ENCODE data around the gene KCNJ16.

Gene KCNJ16

DNA sequence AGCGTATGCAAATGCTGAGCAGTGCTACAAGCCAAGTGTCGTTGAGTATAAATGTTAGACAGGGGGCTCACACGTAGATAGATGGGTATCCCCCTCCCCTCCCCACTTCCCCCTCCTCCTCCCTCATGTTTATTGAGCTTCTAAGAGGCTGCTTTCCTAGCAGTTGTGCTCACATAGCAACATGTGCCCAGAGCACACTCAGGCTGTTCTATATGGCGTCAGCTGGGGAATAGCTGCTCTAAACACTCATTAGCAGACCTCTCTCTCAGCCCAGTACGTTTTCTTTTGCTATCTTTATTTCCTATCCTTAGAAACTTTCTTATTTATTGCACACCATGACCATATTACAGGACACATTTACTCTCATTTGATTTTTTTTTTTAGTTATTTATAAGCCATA lies 96.1 kb downstream of the KCNJ16 start:
- no peak overlapping the region for H3K27ac ChIP-seq (ENCODE audit: low read depth, low read length)
- 0 out of 2 replicates have a peak, but pooled peaks cover 2% of the 10 kb centered on the region for H3K9me3 ChIP-seq (ENCODE audit: control insufficient read depth, insufficient read depth, low read depth, low read length)
- H3K36me3 ChIP-seq (ENCODE audit: control insufficient read depth, insufficient read depth, low read length): no peaks in the 10 kb centered on the region
- no peak overlapping the region for H3K9ac ChIP-seq (ENCODE audit: low read length)
- peaks cover 8% of the 10 kb centered on the region; the same call in 1 of the 2 replicates for H3K4me1 ChIP-seq (ENCODE audit: control insufficient read depth, insufficient read depth, low read length)
- no peak overlapping the region for H3K4me3 ChIP-seq (ENCODE audit: low read depth, low read length)
- H3K27me3 ChIP-seq (ENCODE audit: control insufficient read depth, insufficient read depth, low read length): peaks cover 65% of the 10 kb centered on the region

DNA sequence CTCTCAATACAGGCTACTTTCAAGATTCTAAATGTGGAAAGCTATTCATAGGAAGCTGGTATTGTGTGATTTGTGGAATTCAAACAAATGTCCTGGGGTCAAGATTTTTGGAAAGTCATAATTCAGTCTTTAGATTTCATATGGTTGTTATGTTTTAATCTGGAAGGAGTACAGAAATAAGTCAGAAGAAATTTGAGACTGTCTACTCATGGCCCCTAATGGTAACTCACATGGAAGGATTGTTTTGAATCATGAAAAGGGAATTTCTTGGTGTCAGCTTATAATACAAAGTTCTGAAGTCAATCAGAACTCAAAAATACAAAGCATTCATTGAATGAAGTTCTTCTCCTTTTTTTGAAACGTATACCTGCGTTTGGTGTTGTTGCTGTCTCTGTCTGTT lies 97.4 kb downstream of the KCNJ16 start:
- Histone ChIP-seq H3K4me3 (ENCODE audit: low read depth, low read length) (no peak overlapping the region), H3K27me3 (ENCODE audit: control insufficient read depth, insufficient read depth, low read length) (peaks cover 63% of the 10 kb centered on the region), H3K36me3 (ENCODE audit: control insufficient read depth, insufficient read depth, low read length) (no peaks in the 10 kb centered on the region), H3K27ac (ENCODE audit: low read depth, low read length) (no peak overlapping the region), H3K4me1 (ENCODE audit: control insufficient read depth, insufficient read depth, low read length) (peaks cover 8% of the 10 kb centered on the region; the same call in 1 of the 2 replicates), H3K9ac (ENCODE audit: low read length) (no peak overlapping the region), H3K9me3 (ENCODE audit: control insufficient read depth, insufficient read depth, low read depth, low read length) (0 out of 2 replicates have a peak, but pooled peaks cover 2% of the 10 kb centered on the region)

GRCh38 chr17:70172923-70173322 lies 97.9 kb downstream of the KCNJ16 start:
- H3K27ac ChIP-seq (ENCODE audit: low read depth, low read length): no peak overlapping the region
- H3K27me3 ChIP-seq (ENCODE audit: control insufficient read depth, insufficient read depth, low read length): peaks cover 58% of the 10 kb centered on the region
- no peak overlapping the region for H3K4me3 ChIP-seq (ENCODE audit: low read depth, low read length)
- H3K9ac ChIP-seq (ENCODE audit: low read length): no peak overlapping the region
- 0 out of 2 replicates have a peak, but pooled peaks cover 2% of the 10 kb centered on the region for H3K9me3 ChIP-seq (ENCODE audit: control insufficient read depth, insufficient read depth, low read depth, low read length)
- H3K36me3 ChIP-seq (ENCODE audit: control insufficient read depth, insufficient read depth, low read length): no peaks in the 10 kb centered on the region
- H3K4me1 ChIP-seq (ENCODE audit: control insufficient read depth, insufficient read depth, low read length): peaks cover 5% of the 10 kb centered on the region; the same call in 1 of the 2 replicates

DNA sequence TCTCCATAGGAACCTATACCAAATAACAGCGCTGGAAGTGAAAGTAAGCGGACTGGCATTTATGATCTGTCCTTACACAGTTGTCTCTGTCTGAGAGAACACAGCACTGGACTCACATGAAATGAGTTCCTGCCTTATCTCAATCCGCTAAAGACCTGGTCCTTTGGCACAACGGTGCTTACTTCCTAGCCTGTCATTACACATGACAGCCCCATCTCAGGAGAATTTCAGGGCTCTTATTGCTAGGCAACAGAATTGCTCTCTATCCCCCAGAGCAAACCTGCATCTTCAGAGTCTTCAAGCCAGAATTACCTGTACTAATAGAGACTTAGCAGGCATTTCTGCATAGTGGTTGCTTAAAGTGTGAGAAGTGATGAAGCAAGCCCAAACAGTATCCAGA lies 98.7 kb downstream of the KCNJ16 start:
- H3K27ac ChIP-seq (ENCODE audit: low read depth, low read length): no peak overlapping the region
- peaks cover 4% of the 10 kb centered on the region; the same call in 1 of the 2 replicates for H3K4me1 ChIP-seq (ENCODE audit: control insufficient read depth, insufficient read depth, low read length)
- no peak overlapping the region for H3K4me3 ChIP-seq (ENCODE audit: low read depth, low read length)
- H3K9ac ChIP-seq (ENCODE audit: low read length): no peak overlapping the region
- 0 out of 2 replicates have a peak, but pooled peaks cover 2% of the 10 kb centered on the region for H3K9me3 ChIP-seq (ENCODE audit: control insufficient read depth, insufficient read depth, low read depth, low read length)
- no peaks in the 10 kb centered on the region for H3K36me3 ChIP-seq (ENCODE audit: control insufficient read depth, insufficient read depth, low read length)
- H3K27me3 ChIP-seq (ENCODE audit: control insufficient read depth, insufficient read depth, low read length): peaks cover 51% of the 10 kb centered on the region

DNA sequence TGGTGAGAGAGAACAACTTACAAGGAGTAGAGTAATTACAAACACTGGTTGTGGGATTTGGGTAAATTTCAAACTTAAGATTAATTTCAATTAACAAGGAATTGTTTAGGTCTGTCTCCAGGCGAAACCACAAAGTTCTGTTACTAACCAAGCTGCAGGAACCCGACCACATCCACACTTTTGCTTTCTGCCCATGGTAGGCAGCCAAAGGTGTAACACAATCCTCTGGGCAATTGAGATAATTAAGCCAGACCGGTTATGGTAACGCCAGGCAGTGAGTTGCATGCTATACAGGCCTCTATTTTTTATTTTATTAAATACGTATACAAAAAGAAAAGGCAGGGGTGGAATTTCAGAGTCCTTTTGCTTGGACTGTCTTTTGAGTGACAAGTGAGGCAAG lies 106.4 kb downstream of the KCNJ16 start:
- Histone ChIP-seq H3K27ac (ENCODE audit: low read depth, low read length) (no peak overlapping the region), H3K9me3 (ENCODE audit: control insufficient read depth, insufficient read depth, low read depth, low read length) (no peaks in the 10 kb centered on the region), H3K36me3 (ENCODE audit: control insufficient read depth, insufficient read depth, low read length) (no peaks in the 10 kb centered on the region), H3K27me3 (ENCODE audit: control insufficient read depth, insufficient read depth, low read length) (no peaks in the 10 kb centered on the region), H3K4me1 (ENCODE audit: control insufficient read depth, insufficient read depth, low read length) (no peaks in the 10 kb centered on the region), H3K9ac (ENCODE audit: low read length) (no peak overlapping the region), H3K4me3 (ENCODE audit: low read depth, low read length) (no peak overlapping the region)

DNA sequence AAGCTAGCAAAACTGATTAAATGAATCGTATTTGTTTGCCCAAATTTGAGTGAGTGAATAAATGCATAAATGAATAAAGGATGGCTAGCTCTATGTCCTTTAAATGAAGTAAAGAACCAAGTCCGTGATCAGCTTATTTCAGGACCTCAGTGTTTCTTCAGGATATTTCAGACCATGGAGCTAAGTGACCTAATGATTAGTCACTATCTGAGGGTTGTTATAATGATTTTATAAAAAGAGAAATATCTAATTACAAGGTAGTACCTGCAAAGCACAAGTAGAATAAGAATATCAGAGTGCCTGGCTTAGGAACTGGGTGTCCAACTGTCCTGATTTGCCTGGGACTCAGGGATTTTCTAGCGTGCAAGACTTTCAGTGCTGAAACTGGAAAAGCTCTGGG lies 106.8 kb downstream of the KCNJ16 start:
- H3K27ac ChIP-seq (ENCODE audit: low read depth, low read length): no peak overlapping the region
- no peak overlapping the region for H3K9ac ChIP-seq (ENCODE audit: low read length)
- H3K9me3 ChIP-seq (ENCODE audit: control insufficient read depth, insufficient read depth, low read depth, low read length): no peaks in the 10 kb centered on the region
- H3K4me1 ChIP-seq (ENCODE audit: control insufficient read depth, insufficient read depth, low read length): no peaks in the 10 kb centered on the region
- H3K27me3 ChIP-seq (ENCODE audit: control insufficient read depth, insufficient read depth, low read length): no peaks in the 10 kb centered on the region
- H3K36me3 ChIP-seq (ENCODE audit: control insufficient read depth, insufficient read depth, low read length): no peaks in the 10 kb centered on the region
- no peak overlapping the region for H3K4me3 ChIP-seq (ENCODE audit: low read depth, low read length)

GRCh38 chr17:70183508-70183907 lies 108.5 kb downstream of the KCNJ16 start:
- Histone ChIP-seq H3K9me3 (ENCODE audit: control insufficient read depth, insufficient read depth, low read depth, low read length) (no peaks in the 10 kb centered on the region), H3K27me3 (ENCODE audit: control insufficient read depth, insufficient read depth, low read length) (no peaks in the 10 kb centered on the region), H3K36me3 (ENCODE audit: control insufficient read depth, insufficient read depth, low read length) (no peaks in the 10 kb centered on the region)

DNA sequence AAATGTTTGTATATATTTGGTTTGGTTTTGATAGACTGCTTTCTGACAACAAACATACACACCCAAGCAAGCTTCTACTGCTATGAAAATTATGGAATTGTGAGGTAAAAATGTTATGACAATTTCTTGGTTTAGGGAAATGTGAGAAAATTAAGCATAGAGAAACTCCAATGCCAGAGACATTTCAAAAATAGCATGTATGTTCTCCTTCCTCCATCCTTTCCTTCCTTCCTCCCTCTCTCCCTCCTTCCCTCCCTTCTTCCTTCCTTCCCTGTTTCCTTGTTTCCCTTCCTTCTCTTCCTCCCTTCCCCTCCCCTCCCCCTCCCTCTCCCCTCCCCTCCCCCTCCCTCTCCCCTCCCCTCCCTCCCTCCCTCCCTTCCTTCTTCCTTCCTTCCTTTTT lies 109.2 kb downstream of the KCNJ16 start:
- H3K27me3 ChIP-seq (ENCODE audit: control insufficient read depth, insufficient read depth, low read length): no peaks in the 10 kb centered on the region
- H3K27ac ChIP-seq (ENCODE audit: low read depth, low read length): no peak overlapping the region
- H3K9me3 ChIP-seq (ENCODE audit: control insufficient read depth, insufficient read depth, low read depth, low read length): no peaks in the 10 kb centered on the region
- H3K36me3 ChIP-seq (ENCODE audit: control insufficient read depth, insufficient read depth, low read length): no peaks in the 10 kb centered on the region
- no peak overlapping the region for H3K4me3 ChIP-seq (ENCODE audit: low read depth, low read length)
- H3K9ac ChIP-seq (ENCODE audit: low read length): no peak overlapping the region
- H3K4me1 ChIP-seq (ENCODE audit: control insufficient read depth, insufficient read depth, low read length): no peaks in the 10 kb centered on the region

More at GRCh38 chr17:70183508-70183907, 108.5 kb downstream of the KCNJ16 start:
- Histone ChIP-seq H3K4me1 (ENCODE audit: control insufficient read depth, insufficient read depth, low read length) (no peaks in the 10 kb centered on the region), H3K27ac (ENCODE audit: low read depth, low read length) (no peak overlapping the region), H3K4me3 (ENCODE audit: low read depth, low read length) (no peak overlapping the region), H3K9ac (ENCODE audit: low read length) (no peak overlapping the region)

- Histone ChIP-seq H3K4me1 (ENCODE audit: control insufficient read depth, insufficient read depth, low read length) (no peaks in the 10 kb centered on the region), H3K36me3 (ENCODE audit: control insufficient read depth, insufficient read depth, low read length) (no peaks in the 10 kb centered on the region), H3K9ac (ENCODE audit: low read length) (no peak overlapping the region), H3K27me3 (ENCODE audit: control insufficient read depth, insufficient read depth, low read length) (no peaks in the 10 kb centered on the region), H3K27ac (ENCODE audit: low read depth, low read length) (no peak overlapping the region), H3K4me3 (ENCODE audit: low read depth, low read length) (no peak overlapping the region), H3K9me3 (ENCODE audit: control insufficient read depth, insufficient read depth, low read depth, low read length) (no peaks in the 10 kb centered on the region)
Observed at GRCh38 chr17:70184770-70185169, 109.7 kb downstream of the KCNJ16 start.
